VCaP (cell line): Measurements from ENCODE around the gene TOM1L2.

ENCODE experiments used
- H3K27ac ChIP-seq: fragments of 450-650 bp; 2 replicates; pipeline ENCODE4 v1.5.1; 2017
- TF ChIP-seq, protein P1 (sequence below): fragments of 450-650 bp; conservative IDR thresholded peaks from 2 replicates; pipeline ENCODE4 v1.5.1; 2017; ENCODE audit warnings: mild to moderate bottlenecking, moderate library complexity

Gene TOM1L2

GRCh38 chr17:17816831-17817551 lies 155.2 kb downstream of the TOM1L2 start:
- 0 out of 2 replicates have a peak overlapping the region, but pooled peaks have one; percentile 88 for H3K27ac ChIP-seq
- TF ChIP-seq, protein P1, sequence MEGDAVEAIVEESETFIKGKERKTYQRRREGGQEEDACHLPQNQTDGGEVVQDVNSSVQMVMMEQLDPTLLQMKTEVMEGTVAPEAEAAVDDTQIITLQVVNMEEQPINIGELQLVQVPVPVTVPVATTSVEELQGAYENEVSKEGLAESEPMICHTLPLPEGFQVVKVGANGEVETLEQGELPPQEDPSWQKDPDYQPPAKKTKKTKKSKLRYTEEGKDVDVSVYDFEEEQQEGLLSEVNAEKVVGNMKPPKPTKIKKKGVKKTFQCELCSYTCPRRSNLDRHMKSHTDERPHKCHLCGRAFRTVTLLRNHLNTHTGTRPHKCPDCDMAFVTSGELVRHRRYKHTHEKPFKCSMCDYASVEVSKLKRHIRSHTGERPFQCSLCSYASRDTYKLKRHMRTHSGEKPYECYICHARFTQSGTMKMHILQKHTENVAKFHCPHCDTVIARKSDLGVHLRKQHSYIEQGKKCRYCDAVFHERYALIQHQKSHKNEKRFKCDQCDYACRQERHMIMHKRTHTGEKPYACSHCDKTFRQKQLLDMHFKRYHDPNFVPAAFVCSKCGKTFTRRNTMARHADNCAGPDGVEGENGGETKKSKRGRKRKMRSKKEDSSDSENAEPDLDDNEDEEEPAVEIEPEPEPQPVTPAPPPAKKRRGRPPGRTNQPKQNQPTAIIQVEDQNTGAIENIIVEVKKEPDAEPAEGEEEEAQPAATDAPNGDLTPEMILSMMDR, result no peak

DNA sequence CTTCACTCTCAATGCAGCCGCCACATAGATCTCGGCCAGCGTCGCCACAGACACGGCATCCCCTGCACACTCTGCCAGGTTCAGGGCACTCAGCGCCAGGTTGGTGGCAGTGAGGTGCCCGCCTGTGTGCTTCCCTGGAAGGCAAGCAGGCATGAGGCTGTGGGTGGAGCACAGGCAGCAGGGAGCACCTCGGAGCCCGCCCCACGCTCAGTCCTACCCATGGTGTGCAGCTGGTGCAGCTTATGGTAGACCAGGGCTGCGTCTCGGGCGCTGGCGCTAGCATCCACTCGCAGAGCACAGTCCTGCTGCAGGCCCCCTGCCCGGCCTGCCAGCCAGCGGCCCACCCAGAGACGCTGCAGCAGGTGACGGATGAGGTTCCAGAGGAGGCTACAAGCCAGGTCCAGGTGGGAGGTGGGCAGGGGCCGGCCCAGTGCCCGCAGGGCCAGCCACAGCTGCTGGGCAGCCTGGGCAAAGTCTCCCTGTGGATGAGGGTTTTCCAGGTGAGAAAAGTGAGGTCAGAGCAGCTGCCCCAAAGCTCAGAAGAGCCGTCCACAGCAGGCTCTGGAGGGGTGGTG lies 155.9 kb downstream of the TOM1L2 start:
- no peak overlapping the region for H3K27ac ChIP-seq
- TF ChIP-seq, protein P1, result no peak

DNA sequence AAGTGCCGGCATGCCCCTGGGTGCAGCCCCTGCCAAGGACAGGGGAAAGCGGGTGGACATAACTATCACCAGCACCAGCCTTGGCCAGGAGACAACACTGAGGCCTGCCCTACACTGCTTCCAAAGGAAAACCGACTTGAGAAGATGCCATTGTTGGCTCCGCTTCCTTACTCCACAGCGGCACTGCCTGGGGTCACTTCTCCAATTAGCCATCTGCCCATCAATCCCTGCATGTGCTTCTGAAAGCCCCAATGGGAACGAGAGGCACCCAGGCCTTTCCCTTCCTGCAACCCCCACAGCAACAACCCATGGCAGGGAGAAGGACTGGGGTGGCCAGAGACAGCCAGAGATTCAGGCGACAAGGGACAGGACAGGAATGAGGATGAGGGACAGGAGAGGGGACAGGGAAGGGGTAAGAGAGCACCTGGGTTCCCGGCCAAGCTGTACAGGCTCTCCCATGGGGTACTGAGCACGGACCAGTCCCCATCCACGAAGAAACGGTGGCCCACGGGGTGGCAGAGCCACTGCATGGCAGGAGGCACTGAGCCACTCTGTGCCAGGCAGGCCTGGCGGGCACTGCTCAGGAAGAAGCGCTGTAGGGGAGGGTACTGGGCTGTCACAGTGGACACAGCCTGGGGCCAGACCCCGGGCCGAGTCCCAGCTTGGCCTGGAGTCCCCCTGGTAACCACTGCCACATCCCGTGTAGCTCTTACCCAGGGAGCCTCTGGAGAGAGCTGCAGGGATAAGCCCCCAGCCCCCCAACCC lies 156.6 kb downstream of the TOM1L2 start:
- TF ChIP-seq, protein P1, result no peak
- H3K27ac ChIP-seq, result 0 out of 2 replicates have a peak overlapping the region, but pooled peaks have one; percentile 16

- TF ChIP-seq, protein P1, result no peak
- H3K27ac ChIP-seq, result 0 out of 2 replicates have a peak overlapping the region, but pooled peaks have one; percentile 16
Measured at GRCh38 chr17:17815062-17815406, 157.2 kb downstream of the TOM1L2 start.

GRCh38 chr17:17814162-17815061 lies 157.8 kb downstream of the TOM1L2 start:
- H3K27ac ChIP-seq, result peak overlapping the region; percentile 16; the same call in 1 of the 2 replicates
- TF ChIP-seq, protein P1, result no peak

DNA sequence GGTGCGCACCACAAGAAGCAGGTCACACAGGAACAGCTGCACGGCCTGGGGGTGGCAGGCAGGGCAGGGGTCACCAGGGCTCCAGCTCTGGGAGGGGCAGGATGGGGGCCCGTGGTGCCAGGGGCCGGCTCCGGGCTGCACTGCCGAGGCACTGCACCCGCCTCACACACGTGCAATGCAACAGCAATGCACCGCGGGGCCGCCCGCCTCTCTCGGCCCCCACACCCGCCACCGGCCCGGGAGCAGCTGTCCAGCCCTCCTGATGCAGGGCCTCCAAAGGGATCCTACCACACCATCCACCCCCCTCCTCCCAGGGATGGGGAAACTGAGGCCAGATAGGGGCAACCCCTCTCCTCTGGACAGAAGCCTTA lies 158.5 kb downstream of the TOM1L2 start:
- H3K27ac ChIP-seq, result peak overlapping the region; percentile 58; the same call in 1 of the 2 replicates
- TF ChIP-seq, protein P1, result no peak
